Kidney epithelial cell (primary cell): Measurements from ENCODE around the gene USP31. TPM values are rescaled to one million over a fixed set of nuclear protein-coding genes. Genes with fewer than 3 reads are reported as not detected.

Source experiments
- DNase-seq: peaks from one replicate; pipeline ENCODE4 v3.0.0-alpha.2; 2010; ENCODE audit warnings: low read depth
- H3K27me3 ChIP-seq: 2 replicates; pipeline ENCODE4 v1.6.0; 2011; ENCODE audit warnings: low read length; ENCODE audit not compliant: control insufficient read depth, insufficient read depth
- H3K36me3 ChIP-seq: 2 replicates; pipeline ENCODE4 v1.5.1; 2011; ENCODE audit warnings: low read length; ENCODE audit not compliant: control insufficient read depth, insufficient read depth
- H3K4me3 ChIP-seq: 2 replicates; pipeline ENCODE4 v1.5.1; 2011; ENCODE audit warnings: low read depth, mild to moderate bottlenecking, control low read depth, low read length
- total RNA-seq: library from RNA; depleted of rRNA; stranded (reverse); fragments of >200 nt; gene quantifications from 2 replicates; pipeline ENCODE4 v1.2.3, GENCODE V29; 2015
- TF ChIP-seq, protein P1 (sequence below): IDR thresholded peaks from 2 replicates; pipeline ENCODE4 v1.5.1; 2011; ENCODE audit warnings: mild to moderate bottlenecking, moderate library complexity, low read length, control low read depth, inconsistent platforms; ENCODE audit not compliant: insufficient read depth, poor library complexity, severe bottlenecking

Gene USP31
- total RNA-seq, 1 donor from 2014 or later, result 16.1 TPM

DNA sequence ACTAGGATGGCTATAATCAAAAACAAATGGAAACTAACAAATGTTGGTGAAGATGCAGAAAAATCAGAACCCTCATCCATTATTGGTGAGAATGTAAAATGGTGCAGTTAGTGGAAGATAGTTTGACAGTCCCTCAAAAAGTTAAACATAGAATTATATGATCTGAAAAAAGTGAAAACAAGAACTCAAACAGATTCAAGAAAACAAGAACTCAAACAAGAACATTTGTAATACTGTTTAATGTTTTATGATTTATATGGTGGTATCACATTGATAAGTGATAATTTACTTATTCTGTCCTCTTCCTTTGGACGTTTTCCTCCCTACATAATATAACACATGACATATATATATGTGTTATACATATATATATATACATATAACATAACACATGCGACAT is 12.0 kb downstream of the USP31 start:
- Histone ChIP-seq H3K36me3 (no peaks in the 10 kb centered on the region), H3K4me3 (no peak overlapping the region), H3K27me3 (no peaks in the 10 kb centered on the region)
- TF ChIP-seq, protein P1, sequence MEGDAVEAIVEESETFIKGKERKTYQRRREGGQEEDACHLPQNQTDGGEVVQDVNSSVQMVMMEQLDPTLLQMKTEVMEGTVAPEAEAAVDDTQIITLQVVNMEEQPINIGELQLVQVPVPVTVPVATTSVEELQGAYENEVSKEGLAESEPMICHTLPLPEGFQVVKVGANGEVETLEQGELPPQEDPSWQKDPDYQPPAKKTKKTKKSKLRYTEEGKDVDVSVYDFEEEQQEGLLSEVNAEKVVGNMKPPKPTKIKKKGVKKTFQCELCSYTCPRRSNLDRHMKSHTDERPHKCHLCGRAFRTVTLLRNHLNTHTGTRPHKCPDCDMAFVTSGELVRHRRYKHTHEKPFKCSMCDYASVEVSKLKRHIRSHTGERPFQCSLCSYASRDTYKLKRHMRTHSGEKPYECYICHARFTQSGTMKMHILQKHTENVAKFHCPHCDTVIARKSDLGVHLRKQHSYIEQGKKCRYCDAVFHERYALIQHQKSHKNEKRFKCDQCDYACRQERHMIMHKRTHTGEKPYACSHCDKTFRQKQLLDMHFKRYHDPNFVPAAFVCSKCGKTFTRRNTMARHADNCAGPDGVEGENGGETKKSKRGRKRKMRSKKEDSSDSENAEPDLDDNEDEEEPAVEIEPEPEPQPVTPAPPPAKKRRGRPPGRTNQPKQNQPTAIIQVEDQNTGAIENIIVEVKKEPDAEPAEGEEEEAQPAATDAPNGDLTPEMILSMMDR, result no peak
- DNase-seq, result no peak

DNA sequence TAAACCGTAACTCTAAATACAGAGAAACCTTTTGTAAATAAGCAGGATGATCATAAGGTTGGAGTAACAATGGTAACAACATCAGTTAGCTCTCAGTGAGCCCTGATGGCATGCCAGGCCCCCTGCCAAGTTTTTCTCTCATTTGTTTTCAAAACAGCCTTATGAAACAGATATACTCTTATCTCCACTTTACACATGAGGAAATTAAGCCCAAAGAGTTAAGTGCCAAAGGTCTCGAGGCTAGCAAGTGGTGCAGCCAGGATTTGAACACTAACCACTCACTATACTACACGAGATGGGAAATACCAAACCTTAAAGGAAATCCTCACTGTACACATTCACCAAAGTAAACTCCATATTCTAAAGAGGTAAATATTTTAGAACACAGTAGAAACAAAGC is 15.0 kb downstream of the USP31 start:
- no peak for DNase-seq
- no peak overlapping the region for H3K4me3 ChIP-seq
- no peaks in the 10 kb centered on the region for H3K27me3 ChIP-seq
- TF ChIP-seq, protein P1, result no peak
- no peaks in the 10 kb centered on the region for H3K36me3 ChIP-seq

- H3K4me3 ChIP-seq, result no peak overlapping the region
- no peaks in the 10 kb centered on the region for H3K27me3 ChIP-seq
- no peak for DNase-seq
- TF ChIP-seq, protein P1, result no peak
- no peaks in the 10 kb centered on the region for H3K36me3 ChIP-seq
These were observed 16.3 kb downstream of the USP31 start for GRCh38 chr16:23132775-23133463.

DNA sequence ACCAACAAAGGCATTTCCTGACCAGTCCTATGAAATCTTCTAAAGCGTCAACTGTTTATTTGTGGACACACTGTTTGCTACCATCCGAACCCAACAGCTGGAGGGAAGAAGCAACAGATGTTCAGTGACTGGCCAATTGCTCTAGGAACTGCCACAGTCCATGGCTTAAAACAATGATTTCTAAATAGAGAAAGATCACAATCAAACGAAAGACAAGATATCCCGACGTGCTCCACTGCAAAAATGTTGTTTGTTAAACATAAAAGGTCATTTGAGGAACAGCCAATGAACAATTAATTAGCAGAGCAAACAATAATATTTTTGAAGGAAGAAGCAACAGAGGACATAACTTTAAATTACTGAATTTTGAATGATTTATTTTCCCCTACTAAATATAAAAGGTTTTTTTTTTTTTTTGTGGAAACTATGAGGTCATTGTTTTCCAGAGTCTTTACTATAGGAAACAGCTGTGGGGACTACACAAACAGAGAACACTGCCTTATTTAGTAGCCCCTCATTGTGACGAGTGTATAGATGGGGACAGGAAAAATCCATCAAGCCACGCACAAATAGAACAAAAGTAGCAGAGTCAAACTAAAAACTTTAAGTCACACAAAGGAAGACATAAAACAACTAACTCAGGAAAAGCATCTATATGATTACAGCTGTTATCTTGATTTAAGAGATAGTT is 17.2 kb downstream of the USP31 start:
- no peak overlapping the region for H3K4me3 ChIP-seq
- TF ChIP-seq, protein P1, result no peak
- DNase-seq, result no peak
- no peaks in the 10 kb centered on the region for H3K27me3 ChIP-seq
- no peaks in the 10 kb centered on the region for H3K36me3 ChIP-seq

- no peaks in the 10 kb centered on the region for H3K27me3 ChIP-seq
- no peaks in the 10 kb centered on the region for H3K36me3 ChIP-seq
- no peak overlapping the region for H3K4me3 ChIP-seq
- DNase-seq, result no peak
- TF ChIP-seq, protein P1, result no peak
These were observed 17.8 kb downstream of the USP31 start for GRCh38 chr16:23131436-23131835.
